Activated CD4-positive, alpha-beta T cell treated with anti-CD3 and anti-CD28 coated beads for 48 hours (primary cell): ENCODE results near the gene ERCC2.
"Not testable (repeated sequence)": the region's sequence is repeated elsewhere in the genome, so short reads cannot be mapped to it uniquely, and the experiment has no call there.

Source experiments
- DNase-seq: peaks from one replicate; pipeline ENCODE4 v3.0.0-alpha.2; 2020

Gene ERCC2

DNA sequence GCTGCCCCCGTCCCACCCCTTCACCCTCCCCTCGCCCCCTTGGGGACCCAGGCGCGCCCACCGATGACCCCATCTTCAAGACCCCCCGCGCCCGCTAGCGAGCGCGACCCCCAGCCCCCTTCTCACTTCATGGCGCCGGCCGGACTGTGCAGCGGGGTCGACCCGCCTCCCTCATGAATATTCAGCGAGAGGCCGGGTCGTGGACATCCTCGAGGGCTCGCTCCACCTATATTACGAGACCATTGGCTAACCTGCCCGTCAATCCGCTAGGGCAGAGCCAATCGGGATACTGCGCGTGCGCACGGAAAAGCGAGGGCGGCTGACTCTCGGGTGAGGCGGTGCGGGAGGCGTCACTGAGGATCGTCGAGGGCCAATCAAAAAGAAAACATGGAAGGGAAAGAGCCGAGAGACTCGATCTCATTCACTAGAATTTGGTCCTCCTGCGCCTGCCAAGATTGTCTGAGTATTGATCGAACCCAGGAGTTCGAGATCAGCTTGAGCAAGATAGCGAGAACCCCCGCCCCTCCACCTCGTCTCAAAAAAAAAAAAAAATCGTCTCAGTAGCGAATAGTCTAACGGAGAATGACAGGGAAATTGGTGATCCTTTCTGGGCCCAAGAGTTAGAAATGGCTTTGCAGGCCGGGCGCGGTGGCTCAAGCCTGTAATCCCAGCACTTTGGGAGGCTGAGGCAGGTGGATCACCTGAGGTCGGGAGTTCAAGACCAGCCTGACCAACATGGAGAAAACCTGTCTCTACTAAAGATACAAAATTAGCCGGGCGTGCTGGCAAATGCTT, at the start of gene ERCC2:
TSS of gene ERCC2 (minus strand) at position 164 of the 795 bp plus-strand sequence. CDS start at position 131, 33 bp downstream.
- peak; percentile 100 for DNase-seq

DNA sequence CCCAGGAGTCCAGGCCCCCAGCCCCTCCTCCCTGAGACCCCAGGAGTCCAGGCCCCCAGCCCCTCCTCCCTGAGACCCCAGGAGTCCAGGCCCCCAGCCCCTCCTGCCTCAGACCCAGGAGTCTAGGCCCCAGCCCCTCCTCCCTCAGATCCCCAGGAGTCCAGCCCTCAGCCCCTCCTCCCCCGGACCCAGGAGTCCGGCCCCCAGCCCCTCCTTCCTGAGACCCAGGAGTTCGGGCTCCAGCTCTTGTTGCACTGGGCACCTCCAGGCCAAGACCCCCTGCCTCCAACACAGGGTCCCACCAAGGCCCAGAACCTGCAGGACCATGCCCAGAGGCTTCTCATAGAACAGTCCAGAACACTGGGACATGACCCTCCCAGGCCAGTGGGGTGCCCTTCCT, 49.5 kb upstream of the ERCC2 start:
- DNase-seq = no peak

DNA sequence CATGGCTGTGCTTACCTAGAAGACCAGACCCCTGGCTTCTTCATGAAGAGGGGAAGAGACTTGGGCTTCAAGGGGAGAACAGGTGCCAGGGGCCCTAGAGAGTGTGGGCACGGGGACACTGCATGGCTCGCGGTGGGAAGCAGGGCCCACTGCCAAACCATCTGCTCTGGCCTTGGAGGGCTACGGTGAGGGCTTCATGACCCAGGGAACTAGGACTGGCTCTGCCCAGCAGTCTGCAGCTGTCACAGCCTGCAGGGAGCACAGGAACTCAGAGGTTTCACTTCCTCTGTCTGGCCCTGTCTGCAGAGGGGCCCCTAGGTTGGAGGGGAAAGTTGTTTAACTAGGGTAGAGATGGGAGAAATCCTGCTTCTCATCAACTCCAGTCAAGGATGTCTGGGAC, 49.0 kb upstream of the ERCC2 start:
- DNase-seq = no peak

DNA sequence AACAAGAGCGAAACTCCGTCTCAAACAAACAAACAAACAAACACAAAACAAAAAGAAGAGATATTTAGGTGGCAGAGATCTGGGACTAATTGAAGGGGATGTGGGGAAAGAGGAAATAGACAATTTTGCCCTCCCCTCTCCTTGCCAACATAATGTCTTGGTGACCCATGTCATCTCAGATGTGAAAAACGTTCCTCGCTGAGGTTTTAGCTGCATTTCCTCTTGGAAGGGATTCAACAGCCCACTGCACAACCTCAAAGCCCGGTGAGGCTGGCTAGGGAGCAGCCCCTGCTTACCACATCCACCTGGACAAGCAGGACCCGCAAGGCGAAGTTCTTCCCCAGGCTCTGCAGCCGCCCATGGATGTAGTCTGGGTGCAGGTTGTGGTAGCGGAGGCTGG, 48.4 kb upstream of the ERCC2 start:
- no peak for DNase-seq

DNA sequence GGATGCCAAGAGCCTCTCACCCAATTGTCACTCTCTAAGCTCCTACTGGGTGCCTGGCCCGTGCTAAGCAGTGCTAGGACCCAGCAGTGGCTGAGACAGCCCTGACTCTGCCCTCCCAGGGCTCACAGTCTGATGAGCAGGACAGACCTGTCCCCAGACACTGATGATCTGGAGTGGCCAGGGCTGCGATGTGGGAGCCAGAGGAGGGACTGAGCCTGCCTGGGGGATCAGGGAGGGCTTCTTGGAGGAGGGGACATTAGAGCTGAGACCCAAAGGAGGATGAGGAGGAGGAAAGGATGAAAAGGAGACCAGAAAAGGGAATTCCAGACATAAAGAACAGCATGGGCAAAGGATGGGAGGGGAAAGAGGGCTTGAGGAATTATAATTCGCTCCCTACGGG, 46.8 kb upstream of the ERCC2 start:
- no peak for DNase-seq

DNA sequence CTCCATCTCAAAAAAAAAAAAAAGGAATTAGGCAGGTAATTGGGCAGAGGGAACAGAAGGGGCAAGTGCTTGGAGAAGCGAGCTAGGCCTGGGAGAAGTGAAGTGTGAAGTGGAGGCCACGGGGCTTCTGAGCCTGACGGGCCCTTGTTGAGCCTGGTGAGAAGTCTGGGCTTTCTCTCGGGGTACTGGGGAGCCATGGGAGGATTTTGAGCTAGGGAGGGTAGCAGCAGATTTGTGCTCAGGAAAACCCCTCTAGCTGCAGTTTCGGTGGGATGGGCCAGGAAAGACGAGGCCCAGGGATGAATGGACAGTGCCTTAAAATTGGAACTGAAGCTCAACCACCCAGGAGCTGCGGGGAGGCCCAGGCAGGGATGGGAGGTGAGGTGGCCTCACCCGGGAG, 44.1 kb upstream of the ERCC2 start:
- DNase-seq = no peak

DNA sequence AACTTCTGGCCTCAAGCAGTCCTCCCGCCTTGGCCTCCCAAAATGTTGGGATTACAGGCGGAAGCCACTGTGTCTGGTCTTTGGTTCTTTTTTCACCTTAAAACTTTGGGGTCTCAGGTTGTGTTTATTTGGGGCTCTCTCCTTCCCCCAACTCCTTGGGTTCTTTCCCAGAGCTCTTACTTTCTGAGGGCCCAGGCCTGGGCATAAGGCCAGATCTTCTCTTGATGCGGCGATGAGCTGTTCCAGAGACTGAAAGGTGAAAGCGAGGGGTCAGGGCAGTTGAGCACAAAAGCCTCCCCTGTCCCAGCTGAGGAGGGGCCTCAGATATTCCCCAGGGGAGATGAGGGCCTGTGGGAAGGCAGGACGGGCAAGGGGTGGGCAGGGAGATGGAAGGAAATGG, 43.1 kb upstream of the ERCC2 start:
- DNase-seq = no peak

DNA sequence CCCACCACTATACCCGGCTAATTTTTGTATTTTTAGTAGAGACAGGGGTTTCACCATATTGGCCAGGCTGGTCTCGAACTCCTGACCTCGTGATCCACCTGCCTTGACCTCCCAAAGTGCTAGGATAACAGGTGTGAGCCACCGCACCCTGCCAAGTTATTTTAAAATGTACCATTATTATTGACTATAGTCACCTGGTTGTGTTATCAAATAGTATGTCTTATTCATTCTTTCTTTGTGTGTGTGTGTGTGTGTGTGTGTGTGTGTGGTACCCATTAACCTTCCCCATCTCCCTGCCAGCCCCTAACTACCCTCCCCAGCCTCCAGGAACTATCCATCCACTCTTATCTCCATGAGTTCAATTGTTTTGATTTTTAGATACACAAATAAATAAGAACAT, 40.0 kb upstream of the ERCC2 start:
- DNase-seq = not testable (repeated sequence)

DNA sequence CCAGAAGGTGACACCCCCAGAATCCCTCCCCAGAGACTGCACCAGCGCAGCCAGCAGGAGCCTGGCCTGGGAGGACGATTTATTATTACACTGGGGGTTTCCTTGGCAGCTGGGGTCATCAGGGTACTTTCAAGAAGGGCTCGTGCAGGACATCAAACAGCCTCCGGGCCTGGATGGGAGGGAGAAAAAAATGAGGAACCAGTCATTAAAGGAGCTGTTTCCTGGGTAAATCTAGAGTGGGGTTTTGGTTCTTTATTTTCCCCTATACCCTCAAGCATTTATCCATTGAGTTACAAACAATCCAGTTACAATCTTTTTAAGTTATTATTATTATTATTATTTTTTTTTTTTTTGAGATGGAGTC, 39.2 kb upstream of the ERCC2 start:
- DNase-seq = no peak

DNA sequence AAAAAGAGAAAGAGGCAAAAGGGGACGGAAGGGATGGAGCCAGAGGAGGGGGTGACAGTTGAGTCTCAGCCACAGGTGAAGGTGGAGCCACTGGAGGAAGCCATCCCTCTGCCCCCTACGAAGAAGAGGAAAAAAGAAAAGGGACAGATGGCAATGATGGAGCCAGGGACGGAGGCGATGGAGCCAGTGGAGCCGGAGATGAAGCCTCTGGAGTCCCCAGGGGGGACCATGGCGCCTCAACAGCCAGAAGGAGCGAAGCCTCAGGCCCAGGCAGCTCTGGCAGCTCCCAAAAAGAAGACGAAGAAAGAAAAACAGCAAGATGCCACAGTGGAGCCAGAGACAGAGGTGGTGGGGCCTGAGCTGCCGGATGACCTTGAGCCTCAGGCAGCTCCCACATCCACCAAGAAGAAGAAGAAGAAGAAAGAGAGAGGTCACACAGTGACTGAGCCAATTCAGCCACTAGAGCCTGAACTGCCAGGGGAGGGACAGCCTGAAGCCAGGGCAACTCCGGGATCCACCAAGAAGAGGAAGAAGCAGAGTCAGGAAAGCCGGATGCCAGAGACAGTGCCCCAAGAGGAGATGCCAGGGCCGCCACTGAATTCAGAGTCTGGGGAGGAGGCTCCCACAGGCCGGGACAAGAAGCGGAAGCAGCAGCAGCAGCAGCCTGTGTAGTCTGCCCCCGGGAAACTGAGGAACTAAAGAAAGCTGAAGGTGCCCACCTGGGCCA, 38.6 kb upstream of the ERCC2 start:
- DNase-seq = no peak

DNA sequence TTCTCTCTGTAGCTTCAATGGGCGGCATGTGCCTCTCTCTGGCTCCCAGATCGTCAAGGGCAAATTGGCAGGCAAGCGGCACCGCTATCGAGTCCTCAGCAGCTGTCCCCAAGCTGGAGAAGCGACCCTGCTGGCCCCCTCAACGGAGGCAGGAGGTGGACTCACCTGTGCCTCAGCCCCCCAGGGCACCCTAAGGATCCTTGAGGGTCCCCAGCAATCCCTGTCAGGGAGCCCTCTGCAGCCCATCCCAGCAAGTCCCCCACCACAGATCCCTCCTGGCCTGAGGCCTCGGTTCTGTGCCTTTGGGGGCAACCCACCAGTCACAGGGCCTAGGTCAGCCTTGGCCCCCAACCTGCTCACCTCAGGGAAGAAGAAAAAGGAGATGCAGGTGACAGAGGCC, 37.7 kb upstream of the ERCC2 start:
- no peak for DNase-seq

DNA sequence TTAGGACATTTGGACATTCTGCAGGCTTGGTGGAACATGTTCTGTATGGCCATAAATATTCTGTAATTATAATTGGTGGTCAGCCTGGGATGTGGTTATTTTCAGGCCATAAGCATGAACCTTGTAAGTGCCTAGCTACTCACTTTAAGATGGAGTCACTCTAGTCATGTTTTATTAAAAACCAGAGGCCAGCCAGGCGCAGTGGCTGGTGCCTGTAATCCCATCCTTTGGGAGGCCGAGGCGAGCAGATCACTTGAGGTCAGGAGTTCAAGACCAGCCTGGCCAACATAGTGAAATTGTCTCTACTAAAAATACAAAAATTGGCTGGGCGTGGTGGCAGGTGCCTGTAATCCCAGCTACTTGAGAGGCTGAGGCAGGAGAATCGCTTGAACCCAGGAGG, 37.2 kb upstream of the ERCC2 start:
- DNase-seq = not testable (repeated sequence)

DNA sequence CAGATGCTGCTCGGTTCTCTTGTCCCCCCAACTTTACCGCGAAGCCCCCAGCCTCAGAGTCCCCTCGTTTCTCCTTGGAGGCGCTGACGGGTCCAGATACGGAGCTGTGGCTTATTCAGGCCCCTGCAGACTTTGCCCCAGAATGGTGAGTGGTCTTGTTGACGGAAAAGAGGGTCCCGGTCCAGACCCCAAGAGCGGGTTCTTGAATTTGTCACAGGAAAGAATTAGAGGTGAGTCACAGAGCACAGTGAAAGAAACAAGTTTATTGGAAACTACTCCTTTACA, 36.7 kb upstream of the ERCC2 start:
- DNase-seq = no peak

DNA sequence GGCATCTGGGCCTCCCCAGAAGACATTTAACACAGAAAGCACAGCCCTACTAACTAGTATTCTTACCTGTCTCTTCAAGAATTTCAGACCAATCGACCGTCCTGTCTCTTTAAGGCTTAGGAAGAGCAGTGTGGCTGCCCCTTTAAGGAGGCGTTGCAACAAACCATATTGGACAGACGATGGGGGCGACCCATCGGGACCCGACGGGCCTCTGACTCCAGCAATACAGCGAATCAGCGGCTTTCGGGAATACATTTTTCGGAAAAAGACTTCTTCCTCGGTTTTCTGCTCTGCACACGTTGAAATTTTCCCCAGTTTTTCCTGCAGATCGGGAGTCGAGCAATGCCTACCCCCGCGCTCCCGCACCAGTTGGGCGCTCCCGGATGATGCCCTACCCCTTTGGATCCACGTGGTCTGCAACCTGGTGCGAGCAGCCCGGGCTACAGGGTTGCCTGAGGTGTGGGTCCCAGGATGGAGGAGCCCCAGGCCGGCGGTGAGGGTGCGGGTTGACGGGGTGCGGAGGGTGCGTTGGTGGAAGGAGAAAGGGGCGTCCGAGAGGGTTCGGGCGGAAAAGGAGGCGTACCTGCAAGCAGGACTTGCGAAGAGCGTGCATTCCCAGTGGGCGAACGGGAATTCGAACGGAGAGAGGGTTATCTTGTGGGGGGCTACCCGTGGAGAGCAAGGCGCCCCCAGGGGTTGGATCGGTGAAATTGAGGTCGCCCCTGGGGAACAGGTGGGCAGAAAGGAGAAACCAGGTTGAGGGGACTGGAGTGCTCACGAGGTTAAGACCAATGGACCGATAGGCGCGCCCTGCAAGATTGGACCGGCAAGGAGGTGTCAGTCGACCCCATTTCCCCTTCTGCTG, 36.1 kb upstream of the ERCC2 start, which contains the start of gene POLR1G:
TSS of gene POLR1G (plus strand) at position 419 of the 865 bp plus-strand sequence. CDS start at position 472, 53 bp downstream.
- peak; percentile 88 for DNase-seq

DNA sequence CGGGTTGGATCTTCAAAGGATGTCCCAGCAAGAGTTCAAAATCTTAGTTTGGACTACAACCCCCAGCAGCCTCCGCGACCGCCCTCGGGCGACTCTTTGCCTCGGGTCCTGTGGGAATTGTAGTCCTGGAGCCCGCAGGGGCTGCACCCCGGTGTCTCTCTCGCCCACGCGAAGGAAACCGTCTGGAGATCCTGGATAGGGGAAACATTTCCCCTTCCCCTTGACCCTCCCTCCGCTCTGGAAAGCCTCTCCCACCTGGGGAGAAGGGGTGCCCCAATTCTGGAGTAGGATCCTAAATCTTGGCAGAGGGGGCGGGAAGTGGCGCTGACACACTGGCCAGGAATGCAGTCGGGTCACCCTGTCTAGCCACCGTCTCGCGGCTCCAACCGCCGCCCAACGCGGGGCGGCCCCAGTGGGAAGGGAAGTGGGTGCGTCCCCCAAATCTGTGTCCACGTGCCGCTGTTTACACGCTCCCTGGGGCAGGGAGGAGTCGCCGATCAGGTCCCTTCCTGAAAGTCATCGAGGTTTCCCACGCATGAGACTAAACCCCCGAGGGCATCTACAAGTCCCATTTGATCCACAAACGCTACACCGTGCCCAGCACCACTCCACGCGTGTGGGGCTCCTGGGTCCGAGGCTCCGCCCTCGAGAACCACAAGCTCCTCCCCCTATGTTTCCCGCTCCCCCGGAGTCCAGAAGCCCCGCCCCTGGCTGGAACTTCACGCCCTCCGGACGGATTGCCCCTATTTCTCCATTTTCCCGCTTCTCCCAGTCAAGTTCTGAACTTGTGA, 35.3 kb upstream of the ERCC2 start:
- DNase-seq = peak; percentile 91

DNA sequence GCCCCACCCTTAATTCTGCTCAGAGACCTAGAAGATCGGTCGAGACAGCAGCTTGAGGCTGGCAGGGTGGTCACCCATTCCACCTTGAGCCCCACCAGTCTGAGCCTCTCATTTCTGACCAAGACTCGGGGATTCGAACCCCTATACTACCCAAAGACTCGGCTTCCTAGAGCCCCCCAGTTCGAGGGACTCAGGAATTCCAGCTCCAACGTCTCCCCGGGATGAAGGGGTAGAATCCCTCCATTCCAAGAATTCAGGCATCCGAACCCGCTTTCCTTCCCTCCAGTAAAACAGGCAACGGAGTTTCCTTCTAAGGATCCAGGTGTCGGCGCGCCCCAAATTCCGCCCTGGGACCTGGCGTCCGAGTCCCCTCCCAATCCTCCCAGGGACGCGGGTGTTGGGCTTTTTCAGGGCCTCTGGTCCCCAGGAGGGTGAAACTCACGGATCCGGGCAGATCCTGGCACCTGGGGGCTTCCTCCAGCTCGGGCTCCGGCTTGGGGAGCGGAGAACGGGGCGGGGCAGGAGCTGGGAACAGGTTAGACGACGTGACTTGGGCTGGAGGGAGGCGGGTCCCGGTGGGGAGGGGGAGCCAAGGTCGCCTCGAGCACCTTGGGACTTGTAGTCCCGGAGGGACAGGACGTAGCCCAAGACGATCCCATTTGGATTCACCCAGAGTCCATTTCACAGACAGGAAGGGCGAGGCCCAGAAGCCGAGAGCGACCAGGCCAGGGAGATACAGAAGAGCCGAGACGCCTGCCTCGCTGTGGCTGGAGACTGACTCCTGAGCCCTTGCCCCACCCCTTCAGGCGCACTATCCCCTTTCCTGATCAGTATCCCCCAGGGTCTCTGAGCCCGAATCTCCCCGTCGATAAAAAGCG, 34.4 kb upstream of the ERCC2 start, which contains the start of gene PPP1R13L:
TSS of gene PPP1R13L (minus strand) at position 513 of the 878 bp plus-strand sequence. CDS start 6,751 bp downstream, outside the sequence.
- peak; percentile 79 for DNase-seq

DNA sequence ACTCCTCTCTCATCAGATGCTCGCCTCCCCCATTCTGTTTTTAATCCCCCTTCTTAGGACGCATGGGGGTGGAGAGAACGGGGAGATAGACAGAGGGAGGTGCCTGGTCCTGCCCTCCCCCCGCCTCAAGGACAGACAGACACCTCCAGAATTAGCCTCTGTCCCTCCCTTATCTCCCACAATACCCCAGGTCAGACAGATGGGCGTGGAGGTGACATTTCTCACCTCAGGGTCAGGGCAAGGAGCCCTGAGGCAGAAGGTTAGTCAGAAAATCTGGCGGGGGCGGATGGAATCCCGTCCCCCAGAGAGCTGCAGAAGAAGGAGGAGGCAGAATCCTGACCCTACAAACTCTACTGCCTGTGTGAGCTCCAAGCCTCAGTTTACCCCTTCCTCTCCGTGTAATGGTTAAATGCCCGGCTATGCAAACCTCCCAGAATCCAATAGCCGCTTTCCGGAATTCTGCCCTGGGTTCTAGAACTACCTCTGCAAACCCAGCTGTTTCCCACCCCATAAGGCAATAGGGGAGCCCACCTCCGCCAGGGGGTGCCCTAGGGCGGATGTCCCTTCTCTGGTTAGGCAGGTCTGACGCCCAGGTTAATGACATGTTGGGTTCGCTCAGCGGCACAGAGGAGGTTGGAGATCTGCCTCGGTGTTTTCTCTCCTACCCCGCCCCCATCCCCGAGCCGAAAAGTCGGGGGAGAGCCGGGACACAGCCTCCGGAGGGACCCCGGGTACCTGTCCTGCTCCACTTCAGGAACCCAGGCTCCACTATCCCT, 33.6 kb upstream of the ERCC2 start:
- peak; percentile 84 for DNase-seq

DNA sequence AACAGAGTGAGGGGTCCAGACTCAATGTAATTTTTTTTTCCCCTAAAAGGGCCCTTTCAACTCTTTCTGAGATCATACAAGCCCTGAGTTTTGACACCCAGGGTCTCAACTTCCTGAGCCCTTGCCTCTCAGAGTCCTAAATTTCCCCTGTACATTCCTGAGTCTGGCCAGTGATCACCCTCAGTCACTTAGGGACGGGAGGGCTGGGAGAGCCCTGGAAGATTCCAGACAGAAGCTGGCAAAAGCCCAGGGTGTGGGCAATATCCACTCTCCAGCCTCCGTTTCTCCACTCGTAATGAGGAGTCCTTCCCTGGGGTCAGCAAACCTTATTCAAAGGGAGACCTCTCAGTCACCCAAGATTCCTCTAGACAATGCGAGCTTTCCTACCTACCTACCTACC, 32.9 kb upstream of the ERCC2 start:
- no peak for DNase-seq

DNA sequence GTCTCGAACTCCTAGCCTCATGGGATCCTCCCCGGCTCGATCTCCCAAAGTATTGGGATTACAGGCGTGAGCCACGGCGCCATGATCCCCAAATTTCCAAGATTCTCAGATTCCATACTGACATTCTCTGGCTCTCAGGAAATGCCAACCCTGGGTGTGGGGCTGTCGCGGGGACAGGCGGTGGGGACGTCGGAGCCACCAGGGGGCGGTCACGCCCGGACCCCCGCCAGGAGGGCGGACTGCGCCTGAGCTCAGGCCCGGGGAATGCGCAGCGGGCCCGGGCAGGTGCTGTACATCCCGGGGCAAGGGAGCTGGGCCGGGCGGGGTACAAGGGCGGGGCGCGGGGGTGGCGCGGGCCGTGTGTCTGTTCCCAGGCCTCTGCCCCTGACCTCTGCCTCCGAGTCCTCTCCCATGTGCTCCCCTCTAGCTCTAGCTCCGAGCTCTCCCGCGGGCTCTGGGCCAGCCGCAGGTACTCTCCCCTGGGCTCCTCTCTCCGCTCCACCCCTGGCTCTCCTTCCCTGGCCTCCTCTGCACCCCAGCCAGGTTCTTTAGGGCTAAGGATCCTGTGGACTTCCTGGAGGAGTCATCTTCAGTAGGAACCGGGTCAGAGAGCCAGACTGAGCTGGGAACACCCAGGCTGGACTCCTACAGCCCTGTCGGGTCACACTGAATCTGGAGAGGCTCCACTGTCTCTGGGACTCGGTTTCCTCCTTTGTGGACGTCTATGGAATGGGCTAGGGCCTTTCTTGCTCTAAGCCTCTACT, 32.1 kb upstream of the ERCC2 start:
- DNase-seq = peak; percentile 50

DNA sequence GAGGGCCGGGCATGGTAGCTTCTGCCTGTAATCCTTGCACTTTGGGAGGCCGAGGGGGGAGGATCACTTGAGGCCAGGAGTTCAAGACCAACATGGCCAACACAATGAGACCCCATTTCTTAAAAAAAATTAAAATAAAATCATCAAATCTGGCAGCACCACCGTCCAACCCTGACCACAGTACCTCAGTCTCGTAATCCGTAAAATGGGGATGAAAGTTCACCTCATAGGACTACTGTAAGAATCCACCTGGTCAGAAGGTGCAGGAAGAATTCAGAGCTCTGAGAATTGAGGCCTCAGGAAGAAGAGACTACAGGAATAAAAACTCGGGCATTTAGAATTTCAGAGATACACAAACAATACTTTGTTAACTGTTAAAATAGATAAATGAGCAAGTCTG, 31.4 kb upstream of the ERCC2 start:
- no peak for DNase-seq
